Urinary bladder (tissue), 4 donors: ENCODE data around the gene FAM13A. TPM values are rescaled to one million over a fixed set of nuclear protein-coding genes. Genes with fewer than 3 reads are reported as not detected.

ENCODE experiments used
- DNase-seq: peaks from one replicate; pipeline ENCODE4 v3.0.0-alpha.2; 2015; ENCODE audit errors: extremely low spot score
- H3K27ac ChIP-seq: one replicate; pipeline ENCODE4 v1.5.1; 2013; ENCODE audit warnings: low read depth, mild to moderate bottlenecking, moderate library complexity
- H3K36me3 ChIP-seq: one replicate; pipeline ENCODE4 v1.6.1; 2013; ENCODE audit warnings: mild to moderate bottlenecking, moderate library complexity; ENCODE audit not compliant: insufficient read depth
- H3K4me1 ChIP-seq: one replicate; pipeline ENCODE4 v1.6.1; 2013; ENCODE audit warnings: mild to moderate bottlenecking, moderate library complexity; ENCODE audit not compliant: insufficient read depth
- H3K4me3 ChIP-seq: one replicate; pipeline ENCODE4 v1.5.1; 2013; ENCODE audit warnings: low read depth, low read length
- WGBS: extraction: QIAGEN DNeasy Blood & Tissue Kit; methylation state at CpG from one replicate; pipeline ENCODE4 v1.1.7; 2013; 5-methylcytosine and 5-hydroxymethylcytosine counted together
- polyA plus RNA-seq: library from polyadenylated mRNA; stranded (reverse); fragments of 200-250 nt; gene quantifications from one replicate; pipeline ENCODE4 v1.2.3, GENCODE V29; 2013
- total RNA-seq: library from RNA; depleted of rRNA; stranded (reverse); fragments of >200 nt; gene quantifications from one replicate; pipeline ENCODE4 v1.2.3, GENCODE V29; 2014
- donor health status: healthy with polysubstance abuse.
- donor health status: healthy.

FAM13A gene
- total and polyA plus RNA-seq, 2 donors: 21.9 to 85.3 TPM

DNA sequence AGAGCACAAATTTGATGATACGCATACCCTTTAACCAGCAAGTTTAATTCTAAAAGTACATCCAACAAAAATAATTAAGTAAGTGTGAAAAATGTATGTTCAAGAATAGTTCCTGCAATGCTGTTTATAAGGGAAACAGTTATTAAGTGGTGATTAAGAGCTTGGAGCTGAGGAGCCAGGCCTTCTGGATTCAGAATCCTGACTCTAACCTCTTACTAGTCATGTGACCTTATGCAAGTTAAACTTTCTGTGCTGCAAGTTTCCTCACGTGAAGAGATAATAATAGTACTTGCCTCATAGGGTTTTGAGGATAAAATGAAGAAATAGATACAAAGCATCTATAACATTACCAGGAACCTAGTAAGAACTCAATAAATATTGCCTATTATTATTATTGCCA, 77.7 kb downstream of the FAM13A start:
- WGBS: 73% methylated on average over 2 of the region's 2 CpGs
- no peak for DNase-seq
- Histone ChIP-seq H3K4me1 (no peaks in the 10 kb centered on the region), H3K27ac (no peak overlapping the region), H3K4me3 (no peak overlapping the region), H3K36me3 (no peaks in the 10 kb centered on the region)

- no peaks in the 10 kb centered on the region for H3K36me3 ChIP-seq
- DNase-seq: no peak
- no peaks in the 10 kb centered on the region for H3K4me1 ChIP-seq
- H3K4me3 ChIP-seq: no peak overlapping the region
- no peak overlapping the region for H3K27ac ChIP-seq
Measured at GRCh38 chr4:88976775-88977035, 80.3 kb downstream of the FAM13A start.

DNA sequence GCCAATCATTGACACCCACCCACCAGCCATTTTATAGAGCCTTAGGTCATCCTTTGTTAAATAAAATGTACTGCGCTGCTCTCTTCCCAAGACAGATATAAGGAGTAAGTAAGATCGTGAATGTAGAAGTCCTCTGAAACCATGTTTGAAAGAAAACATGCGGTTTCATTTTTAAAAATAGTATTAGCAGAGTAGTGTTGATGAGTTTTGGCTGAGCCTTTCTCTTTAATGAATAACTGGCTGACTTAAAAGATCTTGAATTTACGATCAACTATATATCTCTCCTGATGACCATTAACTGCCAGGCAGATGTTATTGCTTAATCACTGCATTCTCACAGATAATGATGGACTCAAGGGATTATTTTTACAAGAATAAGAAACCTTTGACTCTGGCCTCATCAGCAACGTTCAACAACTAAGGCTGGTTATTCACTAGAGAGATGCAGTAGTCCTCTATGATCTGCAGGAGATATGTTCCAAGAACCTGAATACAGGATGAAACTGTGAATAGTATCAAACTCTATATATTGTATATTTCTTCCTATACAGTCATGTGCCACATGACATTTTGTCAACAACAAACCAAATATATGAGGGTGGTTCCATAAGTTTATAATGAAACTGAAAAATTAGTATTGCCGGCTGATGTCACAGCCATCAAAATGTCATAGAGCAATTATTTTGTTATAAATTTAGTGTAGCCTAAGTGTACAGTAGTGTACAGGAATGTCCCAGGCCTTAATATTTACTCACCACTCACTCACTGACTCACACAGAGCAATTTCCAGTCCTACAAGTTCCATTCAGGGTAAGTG, 80.8 kb downstream of the FAM13A start:
- Histone ChIP-seq H3K27ac (no peak overlapping the region), H3K4me1 (no peaks in the 10 kb centered on the region), H3K36me3 (no peaks in the 10 kb centered on the region), H3K4me3 (no peak overlapping the region)
- WGBS: 58% methylated on average over 6 of the region's 6 CpGs
- peak; percentile 23 for DNase-seq

DNA sequence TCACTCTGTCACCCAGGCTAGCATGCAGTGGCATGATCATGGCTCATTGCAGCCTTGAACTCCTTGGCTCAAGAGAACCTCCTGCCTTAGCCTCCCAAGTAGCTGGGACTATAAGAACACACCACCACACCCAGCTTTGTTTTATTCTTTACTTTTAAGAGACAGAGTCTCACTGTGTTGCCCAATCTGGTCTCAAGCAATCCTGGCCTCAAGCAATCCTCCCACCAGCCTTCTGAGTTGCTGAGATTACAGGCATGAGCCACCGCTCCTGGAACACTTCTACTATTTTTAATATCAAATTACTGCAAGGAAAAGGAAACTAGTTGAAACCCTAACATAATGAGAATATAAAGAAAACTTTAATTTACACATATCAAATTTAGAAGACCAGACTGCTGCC, 85.4 kb downstream of the FAM13A start:
- Histone ChIP-seq H3K4me1 (no peaks in the 10 kb centered on the region), H3K27ac (no peak overlapping the region), H3K4me3 (no peak overlapping the region), H3K36me3 (no peaks in the 10 kb centered on the region)
- no peak for DNase-seq
- WGBS: 95% methylated on average over 1 of the region's 1 CpG

GRCh38 chr4:88969746-88970145, 87.2 kb downstream of the FAM13A start:
- H3K27ac ChIP-seq: no peak overlapping the region
- no peak overlapping the region for H3K4me3 ChIP-seq
- no peaks in the 10 kb centered on the region for H3K4me1 ChIP-seq
- 89% methylated on average over 1 of the region's 1 CpG for WGBS
- no peak for DNase-seq
- H3K36me3 ChIP-seq: no peaks in the 10 kb centered on the region

GRCh38 chr4:88969271-88969670, 87.7 kb downstream of the FAM13A start:
- Histone ChIP-seq H3K4me3 (no peak overlapping the region), H3K27ac (no peak overlapping the region), H3K36me3 (no peaks in the 10 kb centered on the region), H3K4me1 (no peaks in the 10 kb centered on the region)
- DNase-seq: no peak

DNA sequence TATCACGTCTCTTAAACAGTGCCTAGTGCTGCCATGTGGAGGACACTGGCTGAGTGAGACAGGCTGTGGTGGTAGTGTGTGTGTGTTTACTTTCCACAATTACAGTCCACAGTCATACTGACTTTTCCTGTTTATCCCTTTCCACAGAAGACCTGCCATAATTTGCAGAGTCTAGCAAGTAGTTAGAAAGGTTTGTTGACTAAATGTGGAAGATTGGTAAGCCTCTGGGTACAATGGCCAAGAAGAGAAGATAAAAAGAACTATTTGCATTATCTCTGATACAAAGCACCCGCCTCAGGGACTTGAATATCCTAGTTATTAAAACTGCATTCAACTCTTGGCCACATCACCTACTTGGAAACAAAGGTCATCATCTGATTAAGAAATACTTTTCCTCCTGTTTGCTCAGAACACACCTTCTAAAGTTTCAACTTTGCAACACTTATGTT, 89.1 kb downstream of the FAM13A start:
- no peak for DNase-seq
- Histone ChIP-seq H3K4me1 (no peaks in the 10 kb centered on the region), H3K27ac (no peak overlapping the region), H3K36me3 (no peaks in the 10 kb centered on the region), H3K4me3 (no peak overlapping the region)
- 82% methylated on average over 2 of the region's 2 CpGs for WGBS

- H3K4me3 ChIP-seq: no peak overlapping the region
- no peak for DNase-seq
- no peaks in the 10 kb centered on the region for H3K36me3 ChIP-seq
- H3K4me1 ChIP-seq: no peaks in the 10 kb centered on the region
- no peak overlapping the region for H3K27ac ChIP-seq
- 97% methylated on average over 2 of the region's 2 CpGs for WGBS
Measured at GRCh38 chr4:88965053-88965452, 91.9 kb downstream of the FAM13A start.

- no peak for DNase-seq
- Histone ChIP-seq H3K4me3 (no peak overlapping the region), H3K36me3 (no peaks in the 10 kb centered on the region), H3K27ac (no peak overlapping the region), H3K4me1 (no peaks in the 10 kb centered on the region)
- WGBS: 94% methylated on average over 4 of the region's 4 CpGs
Measured at GRCh38 chr4:88964450-88964849, 92.5 kb downstream of the FAM13A start.

GRCh38 chr4:88963817-88964216, 93.2 kb downstream of the FAM13A start:
- WGBS: 73% methylated on average over 2 of the region's 2 CpGs
- H3K4me3 ChIP-seq: no peak overlapping the region
- H3K36me3 ChIP-seq: no peaks in the 10 kb centered on the region
- H3K27ac ChIP-seq: peak overlapping the region; percentile 23
- no peaks in the 10 kb centered on the region for H3K4me1 ChIP-seq
- no peak for DNase-seq

GRCh38 chr4:88962396-88962795, 94.6 kb downstream of the FAM13A start:
- DNase-seq: no peak
- WGBS: 98% methylated on average over 2 of the region's 2 CpGs
- no peak overlapping the region for H3K27ac ChIP-seq
- H3K4me3 ChIP-seq: no peak overlapping the region
- H3K4me1 ChIP-seq: no peaks in the 10 kb centered on the region
- H3K36me3 ChIP-seq: no peaks in the 10 kb centered on the region

DNA sequence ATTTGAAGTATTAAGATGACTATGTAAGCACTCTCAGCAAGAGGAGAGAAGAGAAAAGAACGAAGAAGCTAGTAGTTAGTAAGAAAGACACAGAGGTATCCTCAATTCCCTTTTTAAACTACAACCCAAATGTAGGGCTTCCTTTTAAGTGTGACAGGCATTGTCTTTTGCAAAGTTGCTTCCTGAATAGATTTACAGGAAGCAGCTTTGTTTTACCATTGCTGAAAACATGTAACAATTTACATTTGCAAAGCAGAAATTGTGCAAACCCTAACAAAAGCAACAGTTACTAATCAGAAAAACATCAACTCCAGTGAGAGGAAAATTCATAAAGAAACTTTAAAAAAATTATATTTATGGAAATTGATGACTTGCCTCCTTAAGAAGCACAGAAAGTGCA, 96.4 kb downstream of the FAM13A start:
- H3K27ac ChIP-seq: no peak overlapping the region
- WGBS: 81% methylated on average over 1 of the region's 1 CpG
- DNase-seq: no peak
- no peak overlapping the region for H3K4me3 ChIP-seq
- H3K36me3 ChIP-seq: no peaks in the 10 kb centered on the region
- H3K4me1 ChIP-seq: no peaks in the 10 kb centered on the region

DNA sequence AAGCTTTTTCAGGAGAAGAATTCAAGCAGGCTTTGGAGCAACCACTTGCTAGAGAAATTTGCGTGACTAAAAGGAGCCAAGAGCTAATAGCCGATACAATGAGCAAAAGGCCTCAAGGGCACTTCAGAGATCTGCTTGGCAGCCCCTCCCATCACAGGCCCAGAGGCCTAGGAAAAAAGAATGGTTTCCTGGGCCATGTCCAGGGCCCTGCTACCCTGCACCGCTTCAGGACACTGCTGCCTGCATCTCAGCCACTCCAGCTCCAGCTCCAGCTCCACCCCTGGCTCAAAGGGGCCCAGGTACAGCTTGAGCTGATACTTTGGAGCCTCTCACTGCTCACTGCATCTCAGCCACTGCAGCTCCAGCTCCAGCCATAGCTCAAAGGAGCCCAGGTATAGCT, 98.9 kb downstream of the FAM13A start:
- no peaks in the 10 kb centered on the region for H3K4me1 ChIP-seq
- WGBS: 92% methylated on average over 3 of the region's 3 CpGs
- no peak overlapping the region for H3K27ac ChIP-seq
- DNase-seq: no peak
- H3K36me3 ChIP-seq: no peaks in the 10 kb centered on the region
- H3K4me3 ChIP-seq: no peak overlapping the region

GRCh38 chr4:88957570-88957969, 99.4 kb downstream of the FAM13A start:
- no peaks in the 10 kb centered on the region for H3K4me1 ChIP-seq
- WGBS: 69% methylated on average over 2 of the region's 2 CpGs
- H3K27ac ChIP-seq: no peak overlapping the region
- DNase-seq: no peak
- H3K4me3 ChIP-seq: no peak overlapping the region
- H3K36me3 ChIP-seq: no peaks in the 10 kb centered on the region
